Sigmoid colon (tissue), 4 donors: ENCODE data around the gene GUCY1A2.

Experiments
- CTCF ChIP-seq, 4 experiments: fragments of 450-650 bp in 3 of 4; fragments of 200-600 bp in 1 of 4; IDR thresholded peaks; one replicate each; pipeline ENCODE4 v1.5.1; 2016 to 2019; ENCODE audit warnings: antibody characterized with exemption in 4 of 4, mild to moderate bottlenecking in 3 of 4, moderate library complexity in 2 of 4
- EP300 ChIP-seq, 4 donors: sonication (generic); formaldehyde crosslinking; IDR thresholded peaks; one replicate each; pipeline ENCODE4 v1.6.1; 2017; ENCODE audit warnings: antibody characterized with exemption in 4 of 4
- POLR2A ChIP-seq, 2 donors: fragments of 450-650 bp; IDR thresholded peaks; one replicate each; pipeline ENCODE4 v1.6.1; 2016; ENCODE audit warnings: antibody characterized with exemption in 2 of 2, mild to moderate bottlenecking in 2 of 2, moderate library complexity in 2 of 2
- POLR2AphosphoS5 ChIP-seq, 4 donors: sonication (generic); formaldehyde crosslinking; IDR thresholded peaks; one replicate each; pipeline ENCODE4 v1.6.1; 2017; ENCODE audit warnings: antibody characterized with exemption in 4 of 4

GRCh38 chr11:106644824-106645223 is 373.5 kb downstream of the GUCY1A2 start:
- TF ChIP-seq POLR2A (IDR thresholded peaks at IDR 0.05) (no peak), CTCF (IDR thresholded peaks at IDR 0.05) (no peak), EP300 (IDR thresholded peaks at IDR 0.05) (no peak), POLR2AphosphoS5 (IDR thresholded peaks at IDR 0.05) (no peak)
